8988T (cell line): ENCODE measurements around the gene PDSS2.
"Not testable (repeated sequence)": the region's sequence is repeated elsewhere in the genome, so short reads cannot be mapped to it uniquely, and the experiment has no call there.

Experiments used
- DNase-seq: peaks from one replicate; pipeline ENCODE4 v3.0.0; 2011

Gene PDSS2

DNA sequence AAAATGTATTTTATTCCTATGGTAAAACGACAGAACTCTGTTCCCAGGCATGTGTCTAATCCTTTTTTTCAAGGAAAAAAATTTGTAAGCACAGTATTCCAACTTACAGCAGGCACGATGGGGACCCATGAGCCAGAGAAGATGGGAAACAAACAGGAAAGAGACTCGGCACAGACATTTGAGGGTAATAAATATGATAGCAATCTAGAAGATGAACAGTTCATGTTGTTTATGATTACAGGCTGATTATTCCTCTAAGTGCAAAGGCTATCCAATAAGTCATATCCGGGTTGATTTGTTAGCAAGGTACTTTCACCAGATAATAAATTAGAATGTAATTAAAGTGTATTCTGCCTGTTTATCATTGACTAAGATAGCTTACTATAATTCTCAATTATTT is 43.2 kb downstream of the PDSS2 start:
- DNase-seq: no peak

- no peak for DNase-seq
Measured at GRCh38 chr6:107413966-107414645, 45.3 kb downstream of the PDSS2 start.

DNA sequence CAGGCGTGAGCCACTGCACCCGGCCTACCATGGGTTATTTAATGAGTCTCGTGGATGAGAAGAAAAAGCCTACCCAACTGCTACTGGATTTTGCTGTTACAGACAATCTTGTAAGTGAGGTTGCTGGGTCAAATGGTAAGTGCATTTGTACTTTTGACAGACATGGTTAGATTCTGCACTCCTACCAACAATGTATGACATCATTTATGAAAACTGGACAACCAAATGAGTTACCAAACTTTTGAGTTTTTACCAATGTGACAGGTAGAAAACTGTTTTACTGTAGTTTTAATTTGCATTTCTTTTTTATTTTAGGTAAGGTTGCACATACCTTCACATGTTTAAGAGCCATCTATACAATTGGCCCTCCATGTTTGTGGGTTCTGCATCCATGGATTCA is 48.2 kb downstream of the PDSS2 start:
- DNase-seq: no peak

- no peak for DNase-seq
Measured at GRCh38 chr6:107409942-107410341, 49.4 kb downstream of the PDSS2 start.

- no peak for DNase-seq
Measured at GRCh38 chr6:107408714-107409113, 50.6 kb downstream of the PDSS2 start.

DNA sequence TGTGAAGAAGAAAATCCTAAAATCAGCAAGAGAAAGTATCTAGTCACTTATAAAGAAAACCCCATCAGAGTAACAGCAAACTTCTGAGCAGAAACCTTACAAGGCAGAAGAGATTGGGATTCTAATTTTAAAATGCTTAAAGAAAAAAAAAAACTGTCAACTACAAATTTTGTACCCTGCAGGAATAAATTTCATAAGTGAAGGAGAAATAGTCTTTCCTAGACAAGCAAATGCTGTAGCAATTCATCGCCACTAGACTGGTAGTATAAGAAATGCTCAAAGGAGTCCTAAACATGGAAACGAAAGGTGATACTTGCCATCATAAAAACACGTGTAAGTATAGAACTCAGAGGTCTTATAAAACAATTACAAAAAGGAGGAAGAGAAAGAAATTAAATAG is 54.4 kb downstream of the PDSS2 start:
- DNase-seq: no peak

GRCh38 chr6:107402533-107402932 is 56.8 kb downstream of the PDSS2 start:
- no peak for DNase-seq

DNA sequence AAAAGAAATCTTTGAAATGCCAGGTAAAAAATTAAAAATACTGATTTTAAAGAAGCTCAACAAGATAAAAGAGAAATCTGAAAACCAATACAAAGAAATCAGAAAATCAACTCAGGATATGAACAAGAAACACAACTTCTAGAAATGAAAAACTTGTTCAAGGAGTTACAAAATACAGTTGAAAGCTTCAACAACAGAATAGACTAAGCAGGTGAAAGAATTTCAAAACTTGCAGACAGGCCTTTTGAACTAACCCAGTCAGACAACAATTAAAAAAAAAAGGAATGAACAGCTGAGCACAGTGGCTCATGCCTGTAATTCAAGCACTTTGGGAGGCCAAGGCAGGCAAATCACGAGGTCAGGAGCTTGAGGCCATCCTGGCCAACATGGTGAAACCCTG is 57.8 kb downstream of the PDSS2 start:
- DNase-seq: no peak

DNA sequence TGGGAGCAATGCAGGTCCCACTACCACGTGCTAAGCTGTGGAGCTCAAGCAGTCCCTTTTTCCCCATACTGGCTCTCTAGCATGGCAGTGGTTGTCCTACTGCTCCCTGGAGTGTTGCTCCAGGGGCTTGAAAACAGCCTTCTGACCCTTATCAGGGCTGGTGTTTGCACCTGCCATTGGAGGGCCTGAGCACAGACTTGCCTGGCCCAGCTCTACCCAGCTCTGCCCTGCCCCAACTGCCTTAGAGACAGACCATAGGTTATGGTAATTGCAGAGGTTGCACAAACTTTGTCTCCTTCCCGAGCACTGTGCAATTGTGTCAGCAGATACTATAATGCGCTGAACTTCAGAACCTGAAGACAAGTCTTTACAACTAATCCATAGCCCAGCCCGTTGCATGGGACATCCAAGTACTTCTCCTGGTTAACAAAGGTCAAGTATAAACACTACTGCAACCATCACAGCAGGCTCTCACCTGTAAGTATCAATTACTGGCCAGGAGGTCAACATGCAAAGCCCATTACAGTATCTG is 58.7 kb downstream of the PDSS2 start:
- DNase-seq: no peak

DNA sequence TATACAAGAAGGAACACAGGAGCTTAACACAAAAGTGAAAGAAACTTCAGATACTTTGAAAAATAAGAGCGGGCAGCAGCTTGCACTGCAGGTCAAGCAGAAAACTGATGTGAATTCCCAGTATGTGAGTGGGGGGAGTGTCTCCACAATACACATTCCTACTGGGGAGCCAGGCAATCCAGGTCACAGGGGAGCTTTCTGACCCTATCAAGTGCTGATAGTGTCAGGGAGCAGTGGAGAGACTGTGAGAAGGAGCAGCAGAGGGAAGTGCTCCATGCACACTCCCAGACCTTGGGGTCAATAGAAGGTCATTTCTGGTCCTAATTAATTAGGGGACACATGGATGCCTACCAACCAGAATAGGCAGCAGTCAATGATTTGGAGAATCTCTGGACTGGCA is 59.4 kb downstream of the PDSS2 start:
- no peak for DNase-seq

DNA sequence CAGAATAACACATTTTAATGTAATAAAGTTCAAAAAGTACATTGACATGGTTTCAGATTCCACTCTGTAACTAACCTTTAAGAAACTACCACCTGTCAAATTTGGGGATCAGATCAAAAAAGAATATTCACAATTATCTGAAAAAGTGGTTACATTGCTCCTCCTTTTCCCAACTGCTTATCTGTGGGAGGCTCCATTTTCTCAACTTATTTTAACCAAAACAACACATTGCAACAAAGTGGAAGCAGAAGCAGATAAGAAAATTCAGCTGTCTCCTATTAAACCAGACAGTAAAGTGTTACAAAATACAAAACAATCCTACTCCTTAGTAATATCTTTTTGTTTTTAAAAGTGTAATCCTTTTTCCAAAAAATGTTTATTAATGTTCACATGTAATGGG is 61.4 kb downstream of the PDSS2 start:
- no peak for DNase-seq

DNA sequence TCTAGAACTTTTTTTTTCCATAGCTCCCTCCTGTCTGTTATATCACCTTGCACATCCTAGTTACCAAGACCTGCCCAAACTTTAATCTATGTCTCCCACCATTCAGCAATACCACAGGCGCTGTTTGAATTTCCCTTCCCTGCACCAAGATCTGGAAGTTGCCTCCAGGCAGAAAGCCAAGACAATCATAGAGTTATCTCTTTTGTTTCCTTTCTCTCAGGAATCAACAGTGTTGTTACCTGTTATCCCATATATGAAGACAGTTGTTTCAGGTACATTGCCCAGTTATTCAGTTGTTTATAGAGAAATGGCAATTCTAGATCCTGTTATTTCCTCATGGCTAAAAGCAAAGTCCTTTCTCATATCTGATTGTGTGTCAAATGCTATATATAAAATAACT is 63.2 kb downstream of the PDSS2 start:
- no peak for DNase-seq

DNA sequence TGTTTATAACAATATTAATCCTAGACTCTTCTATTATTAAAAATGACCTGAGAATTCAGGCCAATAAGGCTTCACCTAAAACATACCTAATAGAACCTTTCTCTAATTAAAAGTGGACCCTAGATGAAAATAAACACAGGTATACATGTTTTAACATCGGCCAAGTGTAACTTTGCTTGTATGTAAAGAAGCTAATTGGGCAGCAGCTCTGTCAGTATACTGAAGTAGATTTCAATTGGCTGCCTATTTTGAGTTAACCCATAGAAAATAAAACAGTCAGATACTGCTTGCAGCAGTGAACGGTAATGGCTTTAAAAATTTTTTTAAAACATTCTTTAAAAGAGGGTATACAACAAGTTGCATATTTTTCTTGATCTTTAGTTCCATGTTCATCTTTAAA is 67.3 kb downstream of the PDSS2 start:
- no peak for DNase-seq

- DNase-seq: no peak
Measured at GRCh38 chr6:107390685-107391435, 68.5 kb downstream of the PDSS2 start.

DNA sequence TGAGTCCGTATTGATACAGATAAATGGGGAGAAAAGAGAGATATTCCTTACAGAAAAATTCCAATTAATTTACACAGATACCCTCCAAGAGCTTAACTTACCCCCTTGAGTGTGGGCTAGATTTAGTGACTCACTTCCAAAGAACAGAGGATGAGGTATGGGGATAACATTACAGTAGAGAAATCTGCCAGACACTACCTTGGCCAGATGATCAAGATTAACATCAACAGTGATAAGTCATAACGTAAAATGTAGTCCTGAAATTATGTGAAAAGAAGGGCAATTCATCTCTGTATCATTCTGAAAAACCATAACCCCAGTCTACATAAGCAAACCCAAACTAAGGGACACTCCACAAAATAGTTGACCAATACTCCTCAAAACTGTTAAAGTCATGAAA is 69.3 kb downstream of the PDSS2 start:
- DNase-seq: no peak

- no peak for DNase-seq
Measured at GRCh38 chr6:107386904-107387303, 72.5 kb downstream of the PDSS2 start.

DNA sequence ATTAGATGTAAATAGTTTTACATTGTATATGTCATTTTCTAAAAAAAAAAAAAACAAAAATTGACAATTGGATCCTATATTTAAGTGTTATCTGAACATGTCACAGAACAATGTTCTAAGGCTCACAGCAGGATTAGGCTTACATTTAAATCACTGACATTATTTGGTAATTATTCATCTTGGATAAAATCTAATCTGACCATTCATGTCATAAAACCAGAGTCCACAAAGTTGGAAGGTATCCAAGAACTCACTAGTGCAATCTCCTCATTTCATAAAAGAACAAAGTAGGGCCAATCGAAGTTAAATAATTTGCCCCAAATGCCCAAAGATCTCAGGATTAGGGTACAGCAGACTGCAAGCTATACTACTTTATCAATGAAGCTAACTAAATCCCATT is 73.0 kb downstream of the PDSS2 start:
- DNase-seq: no peak

GRCh38 chr6:107383705-107384104 is 75.7 kb downstream of the PDSS2 start:
- DNase-seq: no peak

DNA sequence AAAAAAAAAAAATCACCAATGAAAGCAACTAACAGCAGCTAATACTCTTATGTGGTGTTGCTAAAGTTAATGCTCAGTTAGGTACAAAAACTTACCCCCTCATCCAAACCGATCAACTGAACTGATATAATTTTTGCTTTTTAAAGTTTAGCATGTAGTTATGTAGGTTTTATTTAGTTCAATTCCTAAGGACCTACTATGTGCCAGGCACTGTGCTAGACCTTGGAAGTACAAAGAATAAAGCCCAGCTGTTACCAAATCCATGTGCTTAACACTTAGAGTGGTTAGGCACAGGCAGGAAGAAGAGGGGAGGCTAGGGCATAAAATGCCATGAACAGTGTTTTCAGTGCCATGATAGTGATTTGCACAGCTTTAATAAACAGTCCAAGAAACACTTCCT is 85.1 kb downstream of the PDSS2 start:
- DNase-seq: no peak

- DNase-seq: no peak
Measured at GRCh38 chr6:107369493-107369892, 89.9 kb downstream of the PDSS2 start.

GRCh38 chr6:107368471-107368870 is 90.9 kb downstream of the PDSS2 start:
- no peak for DNase-seq

GRCh38 chr6:107364173-107364572 is 95.2 kb downstream of the PDSS2 start:
- not testable (repeated sequence) for DNase-seq

- DNase-seq: no peak
Measured at GRCh38 chr6:107361753-107362604, 97.4 kb downstream of the PDSS2 start.

GRCh38 chr6:107360476-107360875 is 98.9 kb downstream of the PDSS2 start:
- no peak for DNase-seq
